Measurements from ENCODE around the gene TMEM236.

TMEM236 gene

GRCh38 chr10:17802350-17802749 is 50.3 kb downstream of the TMEM236 start:
- TF ChIP-seq EZH2phosphoT487 (conservative IDR thresholded peaks at IDR 0.05; ENCODE audit: low read length): no peak
- TF ChIP-seq CTCF (IDR thresholded peaks at IDR 0.05; ENCODE audit: insufficient read depth, low read length, poor library complexity, severe bottlenecking): no peak
- H3K4me3 ChIP-seq (ENCODE audit: insufficient read depth, low read length, poor library complexity, severe bottlenecking): no peak overlapping the region
- no peaks in the 10 kb centered on the region for H4K20me1 ChIP-seq (ENCODE audit: low read depth, low read length)
- H2AFZ ChIP-seq (ENCODE audit: low read depth, low read length, severe bottlenecking): no peak overlapping the region
- H3K36me3 ChIP-seq (ENCODE audit: low read length): no peaks in the 10 kb centered on the region
- H3K27me3 ChIP-seq (ENCODE audit: low read length): no peaks in the 10 kb centered on the region
- H3K9ac ChIP-seq (ENCODE audit: low read length): no peak overlapping the region
- H3K79me2 ChIP-seq (ENCODE audit: insufficient read depth, low read length): no peaks in the 10 kb centered on the region
- H3F3A ChIP-seq (ENCODE audit: insufficient read depth): no peaks in the 10 kb centered on the region
- H3K27ac ChIP-seq (ENCODE audit: low read depth, low read length): no peak overlapping the region
- H3K4me2 ChIP-seq (ENCODE audit: low read depth, low read length, poor library complexity, severe bottlenecking): no peak overlapping the region
- H3K9me2 ChIP-seq (replicated peaks; ENCODE audit: insufficient read depth, low read length): no peaks in the 10 kb centered on the region
- no peaks in the 10 kb centered on the region for H3K9me3 ChIP-seq (ENCODE audit: insufficient read depth, low read length)

- H3K4me3 ChIP-seq (ENCODE audit: insufficient read depth, low read length, poor library complexity, severe bottlenecking): no peak overlapping the region
- H3K9me2 ChIP-seq (replicated peaks; ENCODE audit: insufficient read depth, low read length): no peaks in the 10 kb centered on the region
- H3K9me3 ChIP-seq (ENCODE audit: insufficient read depth, low read length): no peaks in the 10 kb centered on the region
- TF ChIP-seq EZH2phosphoT487 (conservative IDR thresholded peaks at IDR 0.05; ENCODE audit: low read length) (no peak), CTCF (IDR thresholded peaks at IDR 0.05; ENCODE audit: insufficient read depth, low read length, poor library complexity, severe bottlenecking) (no peak)
- no peak overlapping the region for H3K9ac ChIP-seq (ENCODE audit: low read length)
- H4K20me1 ChIP-seq (ENCODE audit: low read depth, low read length): no peaks in the 10 kb centered on the region
- H3K36me3 ChIP-seq (ENCODE audit: low read length): no peaks in the 10 kb centered on the region
- no peaks in the 10 kb centered on the region for H3K79me2 ChIP-seq (ENCODE audit: insufficient read depth, low read length)
- no peak overlapping the region for H3K4me2 ChIP-seq (ENCODE audit: low read depth, low read length, poor library complexity, severe bottlenecking)
- H3K27me3 ChIP-seq (ENCODE audit: low read length): no peaks in the 10 kb centered on the region
- no peaks in the 10 kb centered on the region for H3F3A ChIP-seq (ENCODE audit: insufficient read depth)
- no peak overlapping the region for H3K27ac ChIP-seq (ENCODE audit: low read depth, low read length)
- no peak overlapping the region for H2AFZ ChIP-seq (ENCODE audit: low read depth, low read length, severe bottlenecking)
These were observed 51.0 kb downstream of the TMEM236 start for GRCh38 chr10:17802976-17803375.

- no peak overlapping the region for H3K27ac ChIP-seq (ENCODE audit: low read depth, low read length)
- H3K4me3 ChIP-seq (ENCODE audit: insufficient read depth, low read length, poor library complexity, severe bottlenecking): no peak overlapping the region
- TF ChIP-seq EZH2phosphoT487 (conservative IDR thresholded peaks at IDR 0.05; ENCODE audit: low read length): no peak
- no peak for TF ChIP-seq CTCF (IDR thresholded peaks at IDR 0.05; ENCODE audit: insufficient read depth, low read length, poor library complexity, severe bottlenecking)
- H3K9me3 ChIP-seq (ENCODE audit: insufficient read depth, low read length): no peaks in the 10 kb centered on the region
- no peak overlapping the region for H2AFZ ChIP-seq (ENCODE audit: low read depth, low read length, severe bottlenecking)
- H3F3A ChIP-seq (ENCODE audit: insufficient read depth): no peaks in the 10 kb centered on the region
- H3K9ac ChIP-seq (ENCODE audit: low read length): no peak overlapping the region
- H4K20me1 ChIP-seq (ENCODE audit: low read depth, low read length): no peaks in the 10 kb centered on the region
- no peaks in the 10 kb centered on the region for H3K36me3 ChIP-seq (ENCODE audit: low read length)
- no peaks in the 10 kb centered on the region for H3K27me3 ChIP-seq (ENCODE audit: low read length)
- H3K9me2 ChIP-seq (replicated peaks; ENCODE audit: insufficient read depth, low read length): no peaks in the 10 kb centered on the region
- no peaks in the 10 kb centered on the region for H3K79me2 ChIP-seq (ENCODE audit: insufficient read depth, low read length)
- H3K4me2 ChIP-seq (ENCODE audit: low read depth, low read length, poor library complexity, severe bottlenecking): no peak overlapping the region
These were observed 53.3 kb downstream of the TMEM236 start for GRCh38 chr10:17805330-17805729.
